Gastroesophageal sphincter (tissue), 3 donors: ENCODE data around the gene STK32C.

Source experiments
- EP300 ChIP-seq: sonication (generic); formaldehyde crosslinking; IDR thresholded peaks from one replicate; pipeline ENCODE4 v1.6.1; 2017; ENCODE audit warnings: antibody characterized with exemption, mild to moderate bottlenecking
- TF ChIP-seq, protein P1 (sequence below), 4 experiments: fragments of 200-600 bp in 2 of 4; fragments of 450-650 bp in 2 of 4; sonication (generic) in 1 of 4; IDR thresholded peaks; one replicate each; pipeline ENCODE4 v1.5.1; 2017 to 2019; ENCODE audit warnings: antibody characterized with exemption in 4 of 4, mild to moderate bottlenecking in 2 of 4, moderate library complexity in 2 of 4

DNA sequence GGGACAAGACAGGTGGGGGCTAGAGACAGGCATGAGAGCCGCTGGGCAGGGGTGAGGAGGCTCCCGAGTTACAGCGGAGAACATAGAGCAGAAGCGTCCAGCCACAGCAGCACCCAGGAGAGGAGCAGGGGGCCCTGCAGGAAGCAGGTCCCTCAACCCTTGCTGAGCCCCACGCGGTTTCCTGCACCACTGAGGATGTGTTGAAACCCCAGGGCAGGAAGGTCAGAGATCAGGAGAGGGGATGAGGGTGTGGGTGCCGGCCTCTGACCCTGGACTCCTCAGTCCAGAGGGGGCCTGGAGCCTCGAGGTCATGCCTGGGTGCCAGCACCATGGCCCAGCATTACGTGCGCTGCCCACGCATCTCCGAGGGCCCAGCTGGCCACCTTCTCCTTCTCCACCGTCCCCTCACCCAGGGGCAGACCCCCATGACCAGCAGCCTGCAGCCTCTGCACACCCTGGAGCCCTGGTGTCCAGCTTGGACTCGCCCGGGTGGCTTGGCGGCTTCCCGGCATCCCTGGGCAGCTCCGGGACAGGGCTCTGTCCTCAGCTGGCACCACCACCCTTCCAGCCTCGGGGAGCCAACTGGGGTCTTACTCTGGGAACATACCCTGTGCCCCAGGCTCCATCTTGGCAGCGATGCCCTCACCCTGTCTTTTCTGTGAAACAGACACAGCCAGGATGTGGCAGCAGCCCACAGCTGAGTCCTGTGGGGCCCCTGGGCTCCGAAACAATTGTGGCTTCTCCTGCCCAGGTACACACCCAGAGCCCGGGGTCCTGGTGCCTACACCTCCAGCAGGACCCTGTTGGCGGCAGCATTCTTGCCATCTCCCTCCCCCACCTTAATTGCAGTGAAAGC, 52.0 kb downstream of the STK32C start:
- TF ChIP-seq, protein P1, sequence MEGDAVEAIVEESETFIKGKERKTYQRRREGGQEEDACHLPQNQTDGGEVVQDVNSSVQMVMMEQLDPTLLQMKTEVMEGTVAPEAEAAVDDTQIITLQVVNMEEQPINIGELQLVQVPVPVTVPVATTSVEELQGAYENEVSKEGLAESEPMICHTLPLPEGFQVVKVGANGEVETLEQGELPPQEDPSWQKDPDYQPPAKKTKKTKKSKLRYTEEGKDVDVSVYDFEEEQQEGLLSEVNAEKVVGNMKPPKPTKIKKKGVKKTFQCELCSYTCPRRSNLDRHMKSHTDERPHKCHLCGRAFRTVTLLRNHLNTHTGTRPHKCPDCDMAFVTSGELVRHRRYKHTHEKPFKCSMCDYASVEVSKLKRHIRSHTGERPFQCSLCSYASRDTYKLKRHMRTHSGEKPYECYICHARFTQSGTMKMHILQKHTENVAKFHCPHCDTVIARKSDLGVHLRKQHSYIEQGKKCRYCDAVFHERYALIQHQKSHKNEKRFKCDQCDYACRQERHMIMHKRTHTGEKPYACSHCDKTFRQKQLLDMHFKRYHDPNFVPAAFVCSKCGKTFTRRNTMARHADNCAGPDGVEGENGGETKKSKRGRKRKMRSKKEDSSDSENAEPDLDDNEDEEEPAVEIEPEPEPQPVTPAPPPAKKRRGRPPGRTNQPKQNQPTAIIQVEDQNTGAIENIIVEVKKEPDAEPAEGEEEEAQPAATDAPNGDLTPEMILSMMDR (IDR thresholded peaks at IDR 0.05): no peak
- TF ChIP-seq EP300: no peak
